SK-N-SH (cell line): ENCODE results near the gene TCP11L1. TPM values are rescaled to one million over a fixed set of nuclear protein-coding genes. Genes with fewer than 3 reads are reported as not detected.

Experiments used
- CTCF ChIA-PET: fragments of 300-600, 350-600 bp; formaldehyde crosslinking; extraction: SDS; loops from one replicate; lab custom pipeline; 2021; lab: Yijun Ruan, JAX
- POLR2A ChIA-PET: fragments of 350-600 bp; sonication (Branson Sonifier 250); formaldehyde crosslinking; extraction: SDS; loops from one replicate; lab custom pipeline; 2020; ENCODE audit warnings: antibody characterized with exemption, inconsistent platforms; lab: Yijun Ruan, JAX
- DNase-seq: peaks from one replicate; pipeline ENCODE4 v3.0.0; 2012
- H2AFZ ChIP-seq: fragments of 200-600 bp; sonication (generic); 2 replicates; pipeline ENCODE4 v1.8.1; 2016; ENCODE audit warnings: antibody characterized with exemption, mild to moderate bottlenecking, low read depth
- H3F3A ChIP-seq: fragments of 200-600 bp; sonication (generic); replicated peaks from 2 replicates; pipeline ENCODE3; 2016; ENCODE audit warnings: antibody characterized with exemption, mild to moderate bottlenecking; ENCODE audit not compliant: insufficient read depth
- H3K27ac ChIP-seq, 2 experiments: fragments of 200-500 bp in 1 of 2; fragments of 200-600 bp in 1 of 2; sonication (Bioruptor generic) in 1 of 2; sonication (generic), shearing (Covaris generic) in 1 of 2; 2 replicates each; pipeline versions ENCODE4 v1.5.1 to v1.6.1; 2014 to 2016; ENCODE audit warnings: low read depth in 2 of 2, inconsistent platforms in 1 of 2, low read length in 1 of 2, mild to moderate bottlenecking in 1 of 2, mixed read lengths in 1 of 2
- H3K27me3 ChIP-seq: fragments of 200-600 bp; sonication (generic), shearing (Covaris generic); 2 replicates; pipeline ENCODE4 v1.6.1; 2016; ENCODE audit warnings: mixed run types; ENCODE audit not compliant: insufficient read depth
- H3K36me3 ChIP-seq, 2 experiments: fragments of 200-500 bp in 1 of 2; fragments of 200-600 bp in 1 of 2; sonication (Bioruptor generic) in 1 of 2; sonication (generic) in 1 of 2; replicated peaks in 1 of 2; 2 replicates each; pipeline versions ENCODE3 to v1.5.1; 2014 to 2016; ENCODE audit warnings: low read length in 1 of 2, mild to moderate bottlenecking in 1 of 2; ENCODE audit not compliant: insufficient read depth in 2 of 2, control insufficient read depth in 1 of 2
- H3K4me1 ChIP-seq, 2 experiments: fragments of 200-500 bp in 1 of 2; fragments of 200-600 bp in 1 of 2; sonication (Bioruptor generic) in 1 of 2; sonication (generic), shearing (Covaris generic) in 1 of 2; 2 replicates each; pipeline versions ENCODE4 v1.5.1 to v1.6.1; 2014 to 2016; ENCODE audit warnings: low read depth in 1 of 2, low read length in 1 of 2, mixed run types in 1 of 2; ENCODE audit not compliant: insufficient read depth in 2 of 2, control insufficient read depth in 1 of 2
- H3K4me2 ChIP-seq: fragments of 200-600 bp; sonication (generic), shearing (Covaris generic); 2 replicates; pipeline ENCODE4 v1.6.1; 2017; ENCODE audit warnings: mixed run types
- H3K4me3 ChIP-seq, 2 experiments: fragments of 200-500 bp in 1 of 2; fragments of 200-600 bp in 1 of 2; sonication (Bioruptor generic) in 1 of 2; sonication (generic), shearing (Covaris generic) in 1 of 2; 2 replicates each; pipeline versions ENCODE4 v1.5.1 to v1.8.1; 2014 to 2016; ENCODE audit warnings: low read depth in 2 of 2, inconsistent platforms in 1 of 2, low read length in 1 of 2, mild to moderate bottlenecking in 1 of 2, mixed read lengths in 1 of 2, moderate library complexity in 1 of 2
- H3K79me2 ChIP-seq: fragments of 200-600 bp; sonication (generic); 2 replicates; pipeline ENCODE4 v1.8.1; 2017; ENCODE audit warnings: mild to moderate bottlenecking; ENCODE audit not compliant: insufficient read depth
- H3K9ac ChIP-seq: fragments of 200-600 bp; sonication (generic); 2 replicates; pipeline ENCODE4 v1.6.1; 2017; ENCODE audit warnings: mixed run types
- H3K9me2 ChIP-seq: fragments of 200-600 bp; sonication (generic); 2 replicates; pipeline ENCODE4 v1.6.1; 2017; ENCODE audit warnings: mixed run types
- H3K9me3 ChIP-seq: fragments of 200-600 bp; sonication (generic); 2 replicates; pipeline ENCODE4 v1.6.1; 2017; ENCODE audit warnings: mixed run types, mild to moderate bottlenecking, moderate library complexity
- H4K20me1 ChIP-seq: fragments of 200-600 bp; sonication (generic); 2 replicates; pipeline ENCODE4 v1.6.1; 2017; ENCODE audit warnings: mild to moderate bottlenecking, mixed run types; ENCODE audit not compliant: insufficient read depth
- CHD2 ChIP-seq: fragments of 150-350 bp; IDR thresholded peaks from 2 replicates; pipeline ENCODE4 v1.6.1; 2018; ENCODE audit warnings: low read length; ENCODE audit not compliant: partially characterized antibody
- EP300 ChIP-seq, 2 experiments: IDR thresholded peaks; 2 replicates each; pipeline versions ENCODE4 v1.4.0 to v1.6.1; 2012; ENCODE audit warnings: borderline replicate concordance in 1 of 2, low read depth in 1 of 2, low read length in 1 of 2
- EZH2phosphoT487 ChIP-seq: fragments of 200-600 bp; sonication (generic); IDR thresholded peaks from 2 replicates; pipeline ENCODE4 v1.6.1; 2017; ENCODE audit warnings: low read depth, mixed run types, mild to moderate bottlenecking, antibody characterized with exemption, moderate library complexity, borderline replicate concordance
- FOXJ3 ChIP-seq: sonication (generic); formaldehyde crosslinking; IDR thresholded peaks from 2 replicates; pipeline ENCODE4 v1.5.1; 2020; ENCODE audit warnings: mild to moderate bottlenecking, missing genetic modification reagents
- JUND ChIP-seq: IDR thresholded peaks from 2 replicates; pipeline ENCODE4 v1.4.0; 2012
- MXI1 ChIP-seq: IDR thresholded peaks from 2 replicates; pipeline ENCODE4 v1.6.1; 2012; ENCODE audit warnings: mild to moderate bottlenecking, low read depth, low read length, improper control_type of control experiment
- PBX3 ChIP-seq: IDR thresholded peaks from 2 replicates; pipeline ENCODE4; 2012
- REST ChIP-seq: IDR thresholded peaks from 2 replicates; pipeline ENCODE4 v1.6.1; 2012; ENCODE audit warnings: mild to moderate bottlenecking, low read depth, low read length, moderate library complexity
- RXRA ChIP-seq: IDR thresholded peaks from 2 replicates; pipeline ENCODE4 v1.4.0; 2012; ENCODE audit warnings: low read depth, mild to moderate bottlenecking, borderline replicate concordance
- SIN3A ChIP-seq: IDR thresholded peaks from 2 replicates; pipeline ENCODE4 v1.6.1; 2012; ENCODE audit warnings: low read depth, mild to moderate bottlenecking, low read length, moderate library complexity, borderline replicate concordance
- SMC3 ChIP-seq: IDR thresholded peaks from 2 replicates; pipeline ENCODE4 v1.6.1; 2012; ENCODE audit warnings: low read depth, low read length, improper control_type of control experiment
- TCF12 ChIP-seq: IDR thresholded peaks from 2 replicates; pipeline ENCODE4 v1.4.0; 2012
- USF1 ChIP-seq: IDR thresholded peaks from 2 replicates; pipeline ENCODE4 v1.4.0; 2012; ENCODE audit warnings: low read depth, borderline replicate concordance
- YY1 ChIP-seq: IDR thresholded peaks from 2 replicates; pipeline ENCODE4 v1.4.0; 2012; ENCODE audit warnings: low read depth, mild to moderate bottlenecking
- WGBS: methylation state at CpG from one replicate; pipeline ENCODE4 v1.1.6; 2017; ENCODE audit warnings: low lambda C conversion rate; 5-methylcytosine and 5-hydroxymethylcytosine counted together
- polyA plus RNA-seq, 3 experiments: library from polyadenylated mRNA; depleted of rRNA; stranded (reverse); fragments of >200 nt; gene quantifications; 2 replicates each; pipeline ENCODE4 v1.2.3, GENCODE V29; 2012

Gene TCP11L1
- polyA plus RNA-seq, 1 of the 3 experiments (the other 2 are of a cell fraction): 12.7 TPM

- ChIA-PET POLR2A (no interaction called here), CTCF (interaction anchor here (2.5 to 5.2 kb wide), 2 partner anchors 13 kb away, joined by 8 to 36 read pairs; partner anchors contain the start of gene TCP11L1)
These were observed 12.9 kb downstream of the TCP11L1 start for GRCh38 chr11:33052231-33052630.

GRCh38 chr11:33055375-33055774 is 16.0 kb downstream of the TCP11L1 start:
- H4K20me1 ChIP-seq: no peaks in the 10 kb centered on the region
- peaks cover 19 to 62% of the 10 kb centered on the region in 2 experiments; a peak in 3 of 4 replicates for H3K4me1 ChIP-seq
- peaks cover 18% of the 10 kb centered on the region for H3K79me2 ChIP-seq
- H3K27me3 ChIP-seq: no peaks in the 10 kb centered on the region
- no peaks in the 10 kb centered on the region for H3K9me2 ChIP-seq
- no peak overlapping the region for H3K4me3 ChIP-seq
- H3K36me3 ChIP-seq: peaks cover 15 to 45% of the 10 kb centered on the region in 2 experiments
- H3K9me3 ChIP-seq: no peaks in the 10 kb centered on the region
- no peak overlapping the region for H2AFZ ChIP-seq
- no peak overlapping the region for H3K4me2 ChIP-seq
- POLR2A ChIA-PET: interaction anchor here (1.3 kb wide), 1 partner anchor 16 kb away, joined by 11 read pairs; the partner anchor contains the start of gene TCP11L1
- H3K27ac ChIP-seq: peak overlapping the region in 1 of 2 experiments; percentile 78; a peak in 3 of 4 replicates
- peak; percentile 53 for DNase-seq
- no peak overlapping the region for H3K9ac ChIP-seq
- TF ChIP-seq USF1: peak; percentile 8; the same call in 1 of the 2 replicates
- TF ChIP-seq SIN3A: no peak
- TF ChIP-seq PBX3: peak; percentile 65
- TF ChIP-seq EP300 (IDR thresholded peaks at IDR 0.05; ENCODE audit: borderline replicate concordance in 1 of 2, low read depth in 1 of 2, low read length in 1 of 2): peak in 1 of 2 experiments; percentile 63; a peak in 2 of 4 replicates
- peak; percentile 66 for TF ChIP-seq CHD2
- no peak for TF ChIP-seq EZH2phosphoT487
- TF ChIP-seq TCF12: peak; percentile 44; the same call in 1 of the 2 replicates
- no peak for TF ChIP-seq JUND
- CTCF ChIA-PET: interaction anchor here (0.7 to 5.2 kb wide), 3 partner anchors 9 to 140 kb away, joined by 3 to 36 read pairs (median 3); no protein-coding TSS in a partner anchor
- peaks cover 13% of the 10 kb centered on the region for H3F3A ChIP-seq

More at GRCh38 chr11:33052231-33052630, 12.9 kb downstream of the TCP11L1 start:
- H3K9ac ChIP-seq: no peak overlapping the region
- H3K9me3 ChIP-seq: no peaks in the 10 kb centered on the region
- H2AFZ ChIP-seq: no peak overlapping the region
- no peak for TF ChIP-seq YY1
- TF ChIP-seq RXRA: no peak
- TF ChIP-seq REST: no peak
- no peak for TF ChIP-seq TCF12
- TF ChIP-seq SMC3: no peak
- no peak for TF ChIP-seq CHD2
- no peak for TF ChIP-seq MXI1
- no peak for TF ChIP-seq FOXJ3 (CRISPR knock-in tag)
- TF ChIP-seq, all 33 proteins: peak for 0
- Histone ChIP-seq H3K79me2 (peaks cover 18% of the 10 kb centered on the region), H3K9me2 (no peaks in the 10 kb centered on the region), H3K27me3 (no peaks in the 10 kb centered on the region), H3K4me2 (no peak overlapping the region), H3K27ac (no peak overlapping the region), H3K4me1 (peaks cover 14 to 31% of the 10 kb centered on the region in 2 experiments; a peak in 3 of 4 replicates), H4K20me1 (no peaks in the 10 kb centered on the region), H3K4me3 (no peak overlapping the region), H3K36me3 (peaks cover 12 to 33% of the 10 kb centered on the region in 2 experiments), H3F3A (peaks cover 5% of the 10 kb centered on the region)
- DNase-seq: no peak
- WGBS: 95% methylated on average over 2 of the region's 2 CpGs
